A549 (cell line): Measurements from ENCODE around the gene CRYGA. TPM values are rescaled to one million over a fixed set of nuclear protein-coding genes. Genes with fewer than 3 reads are reported as not detected.

ENCODE experiments used
- ATAC-seq, 2 experiments: fragments of 200-7000 bp in 1 of 2; fragments of >200 bp in 1 of 2; cut with Nextera tagmentation in 1 of 2; cut with Tn5 transposase in 1 of 2; 3 replicates each; pipeline versions ENCODE4 v1.8.0 to v1.9.1; 2018 to 2020; ENCODE audit warnings: mild to moderate bottlenecking in 1 of 2, moderate library complexity in 1 of 2
- CTCF ChIA-PET: fragments of 300-600 bp; sonication (Branson Sonifier 250); formaldehyde crosslinking; extraction: SDS; loops from one replicate; lab custom pipeline; 2021; ENCODE audit warnings: antibody characterized with exemption, inconsistent platforms; lab: Yijun Ruan, JAX
- POLR2A ChIA-PET: fragments of 350-600 bp; formaldehyde crosslinking; extraction: SDS; loops from one replicate; lab custom pipeline; 2021; ENCODE audit warnings: antibody characterized with exemption, inconsistent platforms; lab: Yijun Ruan, JAX
- DNase-seq, 2 experiments: peaks; one replicate each; pipeline versions ENCODE4 v3.0.0 to v3.0.0-alpha.2; 2011 to 2016; ENCODE audit warnings: low read depth in 1 of 2, low spot score in 1 of 2
- FAIRE-seq: peaks from 2 replicates; lab custom pipeline; 2011; peaks lifted over from hg19 to GRCh38; lab: Jason Lieb, UNC
- H3K27ac ChIP-seq, 2 experiments: fragments of >200 bp; sonication (Bioruptor Twin); formaldehyde crosslinking; 3 replicates each; pipeline ENCODE4 v1.5.1; 2016 to 2017
- H3K4me1 ChIP-seq: fragments of >200 bp; sonication (Bioruptor Twin); formaldehyde crosslinking; 3 replicates; pipeline ENCODE4 v1.6.1; 2016
- H3K4me2 ChIP-seq: fragments of >200 bp; sonication (Bioruptor Twin); formaldehyde crosslinking; 3 replicates; pipeline ENCODE4 v1.6.1; 2016
- H3K4me3 ChIP-seq: fragments of >200 bp; sonication (Bioruptor Twin); formaldehyde crosslinking; 3 replicates; pipeline ENCODE4 v1.5.1; 2016
- H3K9me3 ChIP-seq: fragments of >200 bp; sonication (Bioruptor Twin); formaldehyde crosslinking; 3 replicates; pipeline ENCODE4 v1.6.1; 2016
- CBX8 ChIP-seq: fragments of 200-600 bp; sonication (generic); IDR thresholded peaks from 2 replicates; pipeline ENCODE4 v1.6.1; 2016
- CHD2 ChIP-seq: fragments of 150-350 bp; IDR thresholded peaks from 2 replicates; pipeline ENCODE4 v1.6.1; 2014; ENCODE audit warnings: low read length; ENCODE audit not compliant: partially characterized antibody
- EHF ChIP-seq: fragments of 250-450 bp; sonication (Bioruptor Pico); IDR thresholded peaks from 2 replicates; pipeline ENCODE4 v1.5.0; 2020; ENCODE audit warnings: mild to moderate bottlenecking
- EHMT2 ChIP-seq: fragments of 200-600 bp; sonication (generic); IDR thresholded peaks from 2 replicates; pipeline ENCODE4 v1.6.1; 2016; ENCODE audit warnings: antibody characterized with exemption, low read depth, mild to moderate bottlenecking, moderate library complexity
- FOSL2 ChIP-seq, 2 experiments: fragments of 450-650 bp in 1 of 2; fragments of >200 bp in 1 of 2; sonication (Bioruptor Twin) in 1 of 2; formaldehyde crosslinking; IDR thresholded peaks; 2 replicates each; pipeline versions ENCODE4 v1.5.0 to v1.6.1; 2016 to 2020; ENCODE audit warnings: mild to moderate bottlenecking in 1 of 2, moderate library complexity in 1 of 2
- FOXS1 ChIP-seq: fragments of 250-450 bp; sonication (Bioruptor Pico); IDR thresholded peaks from 2 replicates; pipeline ENCODE4 v1.5.0; 2020; ENCODE audit warnings: mild to moderate bottlenecking, moderate library complexity
- GATA3 ChIP-seq: IDR thresholded peaks from 2 replicates; pipeline ENCODE4 v1.6.1; 2012; ENCODE audit warnings: borderline replicate concordance
- HEYL ChIP-seq: fragments of 250-450 bp; sonication (Bioruptor Pico); IDR thresholded peaks from 2 replicates; pipeline ENCODE4 v1.8.0; 2021; ENCODE audit warnings: mild to moderate bottlenecking, moderate library complexity
- HOXA7 ChIP-seq: fragments of 250-450 bp; sonication (Bioruptor Pico); IDR thresholded peaks from 2 replicates; pipeline ENCODE4 v1.5.0; 2020; ENCODE audit warnings: mild to moderate bottlenecking, moderate library complexity
- JUNB ChIP-seq: fragments of >200 bp; sonication (Bioruptor Twin); formaldehyde crosslinking; IDR thresholded peaks from 2 replicates; pipeline ENCODE4 v1.6.1; 2016
- KDM1A ChIP-seq: fragments of 200-600 bp; sonication (generic); IDR thresholded peaks from 2 replicates; pipeline ENCODE4 v1.6.1; 2016; ENCODE audit warnings: low read depth, mild to moderate bottlenecking
- MAFK ChIP-seq: fragments of 450-650 bp; IDR thresholded peaks from 2 replicates; pipeline ENCODE4 v1.6.1; 2014; ENCODE audit not compliant: partially characterized antibody
- MYC ChIP-seq: IDR thresholded peaks from 2 replicates; pipeline ENCODE4 v1.6.1; 2012; ENCODE audit warnings: mild to moderate bottlenecking, inconsistent platforms, low read length, improper control_type of control experiment, borderline replicate concordance
- NFE2L2 ChIP-seq: fragments of 150-350 bp; conservative IDR thresholded peaks from 2 replicates; pipeline ENCODE4 v1.6.1; 2014; ENCODE audit warnings: low read length
- NPAS2 ChIP-seq: fragments of 250-450 bp; sonication (Bioruptor Pico); IDR thresholded peaks from 2 replicates; pipeline ENCODE4 v1.8.0; 2022; ENCODE audit warnings: mild to moderate bottlenecking, moderate library complexity, borderline replicate concordance
- POLR2AphosphoS2 ChIP-seq: conservative IDR thresholded peaks from 2 replicates; pipeline ENCODE4 v1.6.1; 2012; ENCODE audit warnings: low read length, improper control_type of control experiment, inconsistent platforms
- RARB ChIP-seq: fragments of 250-450 bp; sonication (Bioruptor Pico); IDR thresholded peaks from 2 replicates; pipeline ENCODE4 v1.8.0; 2021; ENCODE audit warnings: mild to moderate bottlenecking, moderate library complexity
- RFX5 ChIP-seq: fragments of 450-650 bp; IDR thresholded peaks from 2 replicates; pipeline ENCODE4 v1.7.1; 2014; ENCODE audit warnings: antibody characterized with exemption, mild to moderate bottlenecking, moderate library complexity
- RNF2 ChIP-seq: fragments of 200-600 bp; sonication (generic); IDR thresholded peaks from 2 replicates; pipeline ENCODE4 v1.6.1; 2016; ENCODE audit warnings: low read depth, mild to moderate bottlenecking, antibody characterized with exemption, moderate library complexity, borderline replicate concordance
- SMC3 ChIP-seq: fragments of >200 bp; sonication (Bioruptor Twin); formaldehyde crosslinking; IDR thresholded peaks from 3 replicates; pipeline ENCODE4 v1.6.1; 2018; ENCODE audit warnings: inconsistent platforms
- SREBF2 ChIP-seq: fragments of 450-650 bp; IDR thresholded peaks from 2 replicates; pipeline ENCODE4 v1.6.1; 2014; ENCODE audit warnings: mild to moderate bottlenecking, moderate library complexity
- ZC3H11A ChIP-seq: fragments of 450-650 bp; IDR thresholded peaks from 2 replicates; pipeline ENCODE4 v1.6.1; 2014; ENCODE audit warnings: antibody characterized with exemption, mild to moderate bottlenecking
- WGBS: methylation state at CpG from one replicate; pipeline ENCODE4 v1.1.6; 2017; ENCODE audit errors: missing lambda C conversion rate; 5-methylcytosine and 5-hydroxymethylcytosine counted together
- polyA plus RNA-seq, 4 experiments: library from polyadenylated mRNA; depleted of rRNA in 3 of 4; stranded (reverse); fragments of >200 nt; fragmentation: RNase III in 1 of 4; extraction: RNeasy Plus Mini Kit Qiagen cat#74134 plus additional on column Dnase treatment in 1 of 4; gene quantifications; 2 replicates in 3 of 4; 3 replicates in 1 of 4; pipeline ENCODE4 v1.2.3, GENCODE V29; 2011 to 2017
- TF ChIP-seq, protein P1 (sequence below): fragments of >200 bp; sonication (Bioruptor Twin); formaldehyde crosslinking; IDR thresholded peaks from 3 replicates; pipeline ENCODE4 v1.5.1; 2016
- TF ChIP-seq, protein P2 (sequence below): IDR thresholded peaks from 2 replicates; pipeline ENCODE4 v1.6.1; 2012
- TF ChIP-seq, protein P3 (sequence below): fragments of >200 bp; sonication (Bioruptor Twin); formaldehyde crosslinking; IDR thresholded peaks from 2 replicates; pipeline ENCODE4 v1.6.1; 2016
- TF ChIP-seq, protein P4 (sequence below): IDR thresholded peaks from 2 replicates; pipeline ENCODE4 v1.6.1; 2012; ENCODE audit warnings: low read depth, borderline replicate concordance
- TF ChIP-seq, protein P5 (sequence below): fragments of 450-650 bp; IDR thresholded peaks from 2 replicates; pipeline ENCODE4 v1.6.1; 2014; ENCODE audit warnings: antibody characterized with exemption
- TF ChIP-seq, protein P6 (sequence below): fragments of 150-350 bp; IDR thresholded peaks from 2 replicates; pipeline ENCODE4 v1.6.1; 2014; ENCODE audit warnings: low read depth, mild to moderate bottlenecking, low read length

CRYGA gene
- polyA plus RNA-seq, 2 of the 4 experiments (the other 2 are of a cell fraction) = not detected

DNA sequence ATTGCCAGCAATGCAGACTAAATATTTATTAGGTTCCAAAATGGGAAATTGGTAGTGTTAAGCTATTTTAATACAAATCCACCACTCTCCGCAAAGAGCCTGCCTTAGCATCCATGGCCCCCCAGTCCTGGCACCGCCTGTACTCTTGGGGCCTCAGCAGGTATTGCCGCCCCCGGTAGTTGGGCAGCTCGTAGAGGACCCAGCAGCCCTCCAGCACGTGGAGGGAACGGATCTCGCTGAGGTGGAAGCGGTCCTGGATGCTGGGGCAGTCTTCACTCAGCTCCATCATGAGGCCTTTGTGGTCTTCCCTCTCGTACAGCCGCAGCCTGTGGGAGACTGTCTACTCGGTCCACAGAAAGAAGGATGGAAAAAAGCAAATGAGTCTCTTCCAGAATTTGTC, 35.3 kb downstream of the CRYGA start (continued):
- TF ChIP-seq, protein P1, sequence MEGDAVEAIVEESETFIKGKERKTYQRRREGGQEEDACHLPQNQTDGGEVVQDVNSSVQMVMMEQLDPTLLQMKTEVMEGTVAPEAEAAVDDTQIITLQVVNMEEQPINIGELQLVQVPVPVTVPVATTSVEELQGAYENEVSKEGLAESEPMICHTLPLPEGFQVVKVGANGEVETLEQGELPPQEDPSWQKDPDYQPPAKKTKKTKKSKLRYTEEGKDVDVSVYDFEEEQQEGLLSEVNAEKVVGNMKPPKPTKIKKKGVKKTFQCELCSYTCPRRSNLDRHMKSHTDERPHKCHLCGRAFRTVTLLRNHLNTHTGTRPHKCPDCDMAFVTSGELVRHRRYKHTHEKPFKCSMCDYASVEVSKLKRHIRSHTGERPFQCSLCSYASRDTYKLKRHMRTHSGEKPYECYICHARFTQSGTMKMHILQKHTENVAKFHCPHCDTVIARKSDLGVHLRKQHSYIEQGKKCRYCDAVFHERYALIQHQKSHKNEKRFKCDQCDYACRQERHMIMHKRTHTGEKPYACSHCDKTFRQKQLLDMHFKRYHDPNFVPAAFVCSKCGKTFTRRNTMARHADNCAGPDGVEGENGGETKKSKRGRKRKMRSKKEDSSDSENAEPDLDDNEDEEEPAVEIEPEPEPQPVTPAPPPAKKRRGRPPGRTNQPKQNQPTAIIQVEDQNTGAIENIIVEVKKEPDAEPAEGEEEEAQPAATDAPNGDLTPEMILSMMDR = no peak
- TF ChIP-seq NFE2L2 = no peak
- no peak for TF ChIP-seq HEYL

DNA sequence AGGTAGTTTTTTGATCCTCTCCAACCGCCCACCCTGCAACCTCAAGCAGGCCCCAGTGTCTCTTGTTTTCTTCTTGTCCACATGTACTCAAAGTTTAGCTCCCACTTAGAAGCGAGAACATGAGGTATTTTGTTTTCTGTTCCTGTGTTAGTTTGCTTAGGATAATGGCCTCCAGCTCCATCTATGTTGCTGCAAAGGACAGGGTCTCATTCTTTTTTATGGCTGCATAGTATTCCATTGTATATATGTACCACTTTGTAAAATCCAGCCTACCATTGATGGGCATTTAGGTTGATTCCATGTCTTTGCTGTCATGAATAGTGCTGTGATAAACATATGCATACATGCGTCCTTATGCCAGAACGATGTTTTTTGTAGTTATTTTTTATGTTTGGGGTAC, 36.3 kb downstream of the CRYGA start:
- POLR2A ChIA-PET = no interaction called here
- TF ChIP-seq RARB (CRISPR knock-in tag) (no peak), FOSL2 (IDR thresholded peaks at IDR 0.05) (no peak), FOSL2 (CRISPR knock-in tag; IDR thresholded peaks at IDR 0.05) (no peak), EHMT2 (no peak), JUNB (no peak), EHF (CRISPR knock-in tag) (no peak), MYC (no peak), CHD2 (no peak), CBX8 (no peak), POLR2AphosphoS2 (no peak), KDM1A (no peak), GATA3 (no peak), FOXS1 (no peak)
- TF ChIP-seq, protein P2, sequence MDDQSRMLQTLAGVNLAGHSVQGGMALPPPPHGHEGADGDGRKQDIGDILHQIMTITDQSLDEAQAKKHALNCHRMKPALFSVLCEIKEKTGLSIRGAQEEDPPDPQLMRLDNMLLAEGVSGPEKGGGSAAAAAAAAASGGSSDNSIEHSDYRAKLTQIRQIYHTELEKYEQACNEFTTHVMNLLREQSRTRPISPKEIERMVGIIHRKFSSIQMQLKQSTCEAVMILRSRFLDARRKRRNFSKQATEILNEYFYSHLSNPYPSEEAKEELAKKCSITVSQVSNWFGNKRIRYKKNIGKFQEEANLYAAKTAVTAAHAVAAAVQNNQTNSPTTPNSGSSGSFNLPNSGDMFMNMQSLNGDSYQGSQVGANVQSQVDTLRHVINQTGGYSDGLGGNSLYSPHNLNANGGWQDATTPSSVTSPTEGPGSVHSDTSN = no peak
- TF ChIP-seq, protein P3, sequence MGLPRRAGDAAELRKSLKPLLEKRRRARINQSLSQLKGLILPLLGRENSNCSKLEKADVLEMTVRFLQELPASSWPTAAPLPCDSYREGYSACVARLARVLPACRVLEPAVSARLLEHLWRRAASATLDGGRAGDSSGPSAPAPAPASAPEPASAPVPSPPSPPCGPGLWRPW = no peak
- TF ChIP-seq, protein P4, sequence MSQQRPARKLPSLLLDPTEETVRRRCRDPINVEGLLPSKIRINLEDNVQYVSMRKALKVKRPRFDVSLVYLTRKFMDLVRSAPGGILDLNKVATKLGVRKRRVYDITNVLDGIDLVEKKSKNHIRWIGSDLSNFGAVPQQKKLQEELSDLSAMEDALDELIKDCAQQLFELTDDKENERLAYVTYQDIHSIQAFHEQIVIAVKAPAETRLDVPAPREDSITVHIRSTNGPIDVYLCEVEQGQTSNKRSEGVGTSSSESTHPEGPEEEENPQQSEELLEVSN = no peak
- FAIRE-seq (no peak), ATAC-seq (no peak), DNase-seq (no peak)
- Histone ChIP-seq H3K4me1 (no peaks in the 10 kb centered on the region), H3K4me2 (no peak overlapping the region), H3K9me3 (no peaks in the 10 kb centered on the region), H3K27ac (no peak overlapping the region), H3K4me3 (no peak overlapping the region)
- CTCF ChIA-PET = interaction anchor here (1.1 kb wide), 1 partner anchor 127 kb away, joined by 3 read pairs; no protein-coding TSS in a partner anchor
- 75% methylated on average over 4 of the region's 4 CpGs for WGBS

DNA sequence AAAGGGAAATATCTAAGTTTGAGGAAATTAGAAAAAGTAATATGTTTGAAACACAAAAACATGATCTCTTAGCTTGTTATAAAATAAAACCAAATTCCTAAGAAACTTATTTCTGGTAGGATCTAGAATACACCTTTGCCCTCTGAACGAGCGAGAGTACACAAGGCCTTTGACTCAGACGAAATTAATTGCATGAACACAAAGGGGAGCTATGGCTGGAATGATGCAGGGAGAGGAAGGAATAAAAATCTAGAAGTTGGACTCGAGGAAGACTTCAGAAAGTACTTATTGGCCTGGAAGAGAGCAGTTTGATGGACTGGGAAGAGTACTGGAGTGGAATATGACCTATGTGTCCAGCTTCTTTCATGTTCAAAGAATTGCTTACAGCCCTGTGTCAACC, 38.1 kb downstream of the CRYGA start:
- Histone ChIP-seq H3K27ac (no peak overlapping the region), H3K4me3 (no peak overlapping the region), H3K9me3 (no peaks in the 10 kb centered on the region), H3K4me2 (no peak overlapping the region), H3K4me1 (no peaks in the 10 kb centered on the region)
- 44% methylated on average over 4 of the region's 4 CpGs for WGBS
- ChIA-PET CTCF (interaction anchor here (0.6 to 1.4 kb wide), 2 partner anchors 18 to 50 kb away, joined by 3 to 6 read pairs; no protein-coding TSS in a partner anchor), POLR2A (no interaction called here)
- FAIRE-seq (no peak), ATAC-seq (no peak; a peak in 1 of 6 replicates), DNase-seq (no peak)
- TF ChIP-seq CBX8 = no peak
- no peak for TF ChIP-seq ZC3H11A
- TF ChIP-seq HOXA7 (CRISPR knock-in tag) = no peak
- TF ChIP-seq POLR2AphosphoS2 = no peak
- no peak for TF ChIP-seq NPAS2 (CRISPR knock-in tag)
- no peak for TF ChIP-seq RFX5
- no peak for TF ChIP-seq FOXS1
- TF ChIP-seq, protein P5, sequence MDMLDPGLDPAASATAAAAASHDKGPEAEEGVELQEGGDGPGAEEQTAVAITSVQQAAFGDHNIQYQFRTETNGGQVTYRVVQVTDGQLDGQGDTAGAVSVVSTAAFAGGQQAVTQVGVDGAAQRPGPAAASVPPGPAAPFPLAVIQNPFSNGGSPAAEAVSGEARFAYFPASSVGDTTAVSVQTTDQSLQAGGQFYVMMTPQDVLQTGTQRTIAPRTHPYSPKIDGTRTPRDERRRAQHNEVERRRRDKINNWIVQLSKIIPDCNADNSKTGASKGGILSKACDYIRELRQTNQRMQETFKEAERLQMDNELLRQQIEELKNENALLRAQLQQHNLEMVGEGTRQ = no peak
- TF ChIP-seq SREBF2 = no peak
- TF ChIP-seq GATA3 = no peak
- TF ChIP-seq RNF2 = no peak
- no peak for TF ChIP-seq RARB (CRISPR knock-in tag)
- no peak for TF ChIP-seq NFE2L2
- TF ChIP-seq, protein P6, sequence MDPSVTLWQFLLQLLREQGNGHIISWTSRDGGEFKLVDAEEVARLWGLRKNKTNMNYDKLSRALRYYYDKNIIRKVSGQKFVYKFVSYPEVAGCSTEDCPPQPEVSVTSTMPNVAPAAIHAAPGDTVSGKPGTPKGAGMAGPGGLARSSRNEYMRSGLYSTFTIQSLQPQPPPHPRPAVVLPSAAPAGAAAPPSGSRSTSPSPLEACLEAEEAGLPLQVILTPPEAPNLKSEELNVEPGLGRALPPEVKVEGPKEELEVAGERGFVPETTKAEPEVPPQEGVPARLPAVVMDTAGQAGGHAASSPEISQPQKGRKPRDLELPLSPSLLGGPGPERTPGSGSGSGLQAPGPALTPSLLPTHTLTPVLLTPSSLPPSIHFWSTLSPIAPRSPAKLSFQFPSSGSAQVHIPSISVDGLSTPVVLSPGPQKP = no peak
- TF ChIP-seq MAFK = no peak
- no peak for TF ChIP-seq SMC3
- TF ChIP-seq, protein P1 = no peak
